ENCODE results near the gene HTT-AS. TPM values are rescaled to one million over a fixed set of nuclear protein-coding genes. Genes with fewer than 3 reads are reported as not detected.

HTT-AS gene
- total and polyA plus RNA-seq, 10 donors, result not detected

DNA sequence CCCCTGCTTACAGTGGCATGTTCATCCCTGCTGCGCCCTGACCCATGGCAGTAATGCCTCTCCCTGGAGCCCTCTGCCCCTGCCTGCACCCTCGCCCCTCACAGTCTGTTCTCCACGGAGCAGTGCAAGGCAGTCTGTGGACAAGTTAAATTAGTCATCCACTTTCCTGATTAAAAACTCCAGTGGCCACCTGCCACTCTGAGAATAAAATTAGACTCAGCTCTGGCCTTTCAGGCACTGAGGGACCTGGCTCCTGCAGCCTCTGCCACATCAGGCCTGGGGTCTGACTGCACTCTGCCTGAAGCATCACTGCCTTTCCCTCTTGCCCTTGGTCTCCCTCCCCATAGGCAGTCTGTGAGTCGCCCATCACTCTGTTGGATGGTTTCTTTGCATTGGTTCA, 57.4 kb downstream of the HTT-AS start:
- no peak for TF ChIP-seq POLR2AphosphoS5 (IDR thresholded peaks at IDR 0.05)

DNA sequence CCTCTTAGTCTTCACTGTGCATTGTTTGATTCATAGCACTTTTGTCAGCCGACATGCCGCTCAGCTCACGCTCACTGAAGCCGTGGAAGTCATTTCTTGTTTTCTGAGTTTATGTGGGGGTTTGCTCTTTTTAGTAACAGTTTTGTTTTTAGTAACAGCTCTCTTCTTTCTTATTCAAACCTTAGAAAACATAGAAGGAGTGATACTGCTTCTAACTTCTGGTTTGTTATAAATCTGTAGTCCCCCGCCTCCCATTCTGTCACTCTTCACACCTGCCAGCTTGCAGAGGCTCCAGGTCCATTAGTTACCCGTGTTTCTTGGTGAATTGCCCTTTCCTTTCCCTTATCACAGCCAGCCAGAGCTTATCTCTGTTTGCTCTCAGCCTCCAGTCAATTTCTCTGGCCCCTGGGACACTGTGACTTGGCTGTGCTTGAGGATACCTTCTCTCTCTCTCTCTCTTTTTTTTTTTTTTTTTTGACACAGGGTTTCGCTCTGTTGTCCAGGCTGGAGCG, 60.4 kb downstream of the HTT-AS start:
- Histone ChIP-seq H3K27ac (no peak overlapping the region), H3K4me1 (no peaks in the 10 kb centered on the region), H3K36me3 (no peaks in the 10 kb centered on the region), H3K4me3 (no peak overlapping the region), H3K27me3 (replicated peaks in 1 of 7) (no peaks in the 10 kb centered on the region), H3K9me3 (no peaks in the 10 kb centered on the region)
- intact Hi-C loops (cut with DNase I; ENCODE audit: low total_unique reads), result no loop called here
- no peak for DNase-seq
- 71 to 81% (median 74%) methylated on average over 8 of the region's 8 CpGs for WGBS, 5 donors
- TF ChIP-seq CTCF (IDR thresholded peaks at IDR 0.05 in 8 of 11, conservative IDR thresholded peaks at IDR 0.05 in 3 of 11) (no peak), POLR2A (IDR thresholded peaks at IDR 0.05) (no peak), POLR2AphosphoS5 (IDR thresholded peaks at IDR 0.05) (no peak)

More for the DNA sequence above, 57.4 kb downstream of the HTT-AS start:
- no peak overlapping the region for H3K4me3 ChIP-seq
- DNase-seq, result no peak
- WGBS, 5 donors, result 80 to 87% (median 86%) methylated on average over 4 of the region's 4 CpGs
- intact Hi-C loops (cut with DNase I; ENCODE audit: low total_unique reads), result no loop called here
- no peak overlapping the region for H3K27ac ChIP-seq
- H3K36me3 ChIP-seq, result no peaks in the 10 kb centered on the region
- H3K4me1 ChIP-seq, result no peaks in the 10 kb centered on the region
- H3K9me3 ChIP-seq, result no peaks in the 10 kb centered on the region
- no peaks in the 10 kb centered on the region for H3K27me3 ChIP-seq (replicated peaks in 1 of 7)

Small RNA genes lying within 50 kb of the gene (small RNA-seq; reads per million reads assigned to genes)
- 0 reads per million in 4 donors for gene RF02134
- gene RF02135, result 0 reads per million in 4 donors
- gene RNU6-204P, result 0 reads per million in 4 donors

Other genes with a start within 250 kb of the HTT-AS start
- gene ADD1, start 230.7 kb downstream of the HTT-AS start, total RNA-seq, result 100 to 1,000 TPM; 260 to 348 (median 295) TPM
- 100 to 1,000 TPM; 175 to 224 (median 194) TPM for gene ADD1, start 230.7 kb downstream of the HTT-AS start, polyA plus RNA-seq
- gene NOP14, start 111.1 kb downstream of the HTT-AS start, total RNA-seq, result 10 to 100 TPM; 21.1 to 30.5 (median 25.0) TPM
- 10 to 100 TPM; 10.2 to 20.3 (median 12.2) TPM for gene NOP14, start 111.1 kb downstream of the HTT-AS start, polyA plus RNA-seq
- gene GRK4, start 111.0 kb downstream of the HTT-AS start, total RNA-seq, result 1 to 10 TPM; 1.8 to 4.3 (median 2.6) TPM
- 1 to 10 TPM; 1.0 to 1.7 (median 1.2) TPM for gene GRK4, start 111.0 kb downstream of the HTT-AS start, polyA plus RNA-seq
- gene HTT, start 143 bp upstream of the HTT-AS start, total RNA-seq, result 100 to 1,000 TPM in 2 of 7 donors, 10 to 100 TPM in 5; 58.6 to 124 (median 92.2) TPM
- gene HTT, start 143 bp upstream of the HTT-AS start, polyA plus RNA-seq, result 10 to 100 TPM in 2 of 3 donors, 1 to 10 TPM in 1; 10.0 to 24.4 (median 14.7) TPM
- 1 to 10 TPM; 1.4 to 2.8 (median 2.2) TPM for gene MSANTD1, start 174.6 kb upstream of the HTT-AS start, total RNA-seq
- 1 to 10 TPM in 1 of 3 donors, under 1 TPM in 2; 0.41 to 1.0 (median 0.90) TPM for gene MSANTD1, start 174.6 kb upstream of the HTT-AS start, polyA plus RNA-seq
- 10 to 100 TPM; 12.0 to 36.2 (median 18.8) TPM for gene RGS12, start 218.5 kb upstream of the HTT-AS start, total RNA-seq
- 10 to 100 TPM in 2 of 3 donors, 1 to 10 TPM in 1; 7.5 to 26.5 (median 23.1) TPM for gene RGS12, start 218.5 kb upstream of the HTT-AS start, polyA plus RNA-seq